ENCODE measurements around the gene FIGLA.

The FIGLA gene

GRCh38 chr2:70771446-70771845 lies 19.0 kb downstream of the FIGLA start:
- Histone ChIP-seq H3K4me1 (ENCODE audit: control insufficient read depth, insufficient read depth, low read length) (peaks cover 12% of the 10 kb centered on the region), H3K4me3 (ENCODE audit: low read depth, low read length) (no peak overlapping the region), H3K27ac (ENCODE audit: low read depth, low read length) (no peak overlapping the region), H3K36me3 (ENCODE audit: control insufficient read depth, insufficient read depth, low read length) (no peaks in the 10 kb centered on the region), H3K9me3 (ENCODE audit: control insufficient read depth, insufficient read depth, low read length) (no peaks in the 10 kb centered on the region), H3K27me3 (ENCODE audit: control insufficient read depth, insufficient read depth, low read length) (peaks cover 6% of the 10 kb centered on the region; the same call in 1 of the 2 replicates), H3K9ac (ENCODE audit: low read depth, low read length) (no peak overlapping the region)

- H3K9me3 ChIP-seq (ENCODE audit: control insufficient read depth, insufficient read depth, low read length), result no peaks in the 10 kb centered on the region
- H3K36me3 ChIP-seq (ENCODE audit: control insufficient read depth, insufficient read depth, low read length), result no peaks in the 10 kb centered on the region
- 0 out of 2 replicates have a peak, but pooled peaks cover 3% of the 10 kb centered on the region for H3K27me3 ChIP-seq (ENCODE audit: control insufficient read depth, insufficient read depth, low read length)
- H3K4me3 ChIP-seq (ENCODE audit: low read depth, low read length), result no peak overlapping the region
- peaks cover 29% of the 10 kb centered on the region for H3K4me1 ChIP-seq (ENCODE audit: control insufficient read depth, insufficient read depth, low read length)
- no peak overlapping the region for H3K9ac ChIP-seq (ENCODE audit: low read depth, low read length)
- no peak overlapping the region for H3K27ac ChIP-seq (ENCODE audit: low read depth, low read length)
Measured at GRCh38 chr2:70769450-70769849, 21.0 kb downstream of the FIGLA start.

- Histone ChIP-seq H3K27ac (ENCODE audit: low read depth, low read length) (peak overlapping the region; percentile 35), H3K27me3 (ENCODE audit: control insufficient read depth, insufficient read depth, low read length) (0 out of 2 replicates have a peak, but pooled peaks cover 3% of the 10 kb centered on the region), H3K9me3 (ENCODE audit: control insufficient read depth, insufficient read depth, low read length) (no peaks in the 10 kb centered on the region), H3K4me3 (ENCODE audit: low read depth, low read length) (peak overlapping the region; percentile 51), H3K9ac (ENCODE audit: low read depth, low read length) (no peak overlapping the region), H3K36me3 (ENCODE audit: control insufficient read depth, insufficient read depth, low read length) (no peaks in the 10 kb centered on the region), H3K4me1 (ENCODE audit: control insufficient read depth, insufficient read depth, low read length) (peaks cover 32% of the 10 kb centered on the region)
Measured at GRCh38 chr2:70768590-70769085, 21.8 kb downstream of the FIGLA start.

GRCh38 chr2:70767699-70768589 lies 22.5 kb downstream of the FIGLA start, which contains the start of gene ADD2:
ADD2 (minus strand) TSS chr2:70768200; CDS start chr2:70706408, 61,792 bp downstream.
- Histone ChIP-seq H3K4me3 (ENCODE audit: low read depth, low read length) (peak within 1 kb of the TSS; percentile 90), H3K4me1 (ENCODE audit: control insufficient read depth, insufficient read depth, low read length) (peaks cover 32% of the 10 kb centered on the region), H3K36me3 (ENCODE audit: control insufficient read depth, insufficient read depth, low read length) (peaks cover 2% of the 10 kb centered on the region; the same call in 1 of the 2 replicates), H3K27me3 (ENCODE audit: control insufficient read depth, insufficient read depth, low read length) (0 out of 2 replicates have a peak, but pooled peaks cover 3% of the 10 kb centered on the region), H3K27ac (ENCODE audit: low read depth, low read length) (peak within 1 kb of the TSS; percentile 93), H3K9ac (ENCODE audit: low read depth, low read length) (peak within 1 kb of the TSS; percentile 89), H3K9me3 (ENCODE audit: control insufficient read depth, insufficient read depth, low read length) (no peaks in the 10 kb centered on the region)

GRCh38 chr2:70767079-70767698 lies 23.3 kb downstream of the FIGLA start:
- Histone ChIP-seq H3K4me1 (ENCODE audit: control insufficient read depth, insufficient read depth, low read length) (peaks cover 32% of the 10 kb centered on the region), H3K9ac (ENCODE audit: low read depth, low read length) (peak overlapping the region; percentile 89), H3K27me3 (ENCODE audit: control insufficient read depth, insufficient read depth, low read length) (0 out of 2 replicates have a peak, but pooled peaks cover 3% of the 10 kb centered on the region), H3K27ac (ENCODE audit: low read depth, low read length) (peak overlapping the region; percentile 93), H3K36me3 (ENCODE audit: control insufficient read depth, insufficient read depth, low read length) (peaks cover 2% of the 10 kb centered on the region; the same call in 1 of the 2 replicates), H3K9me3 (ENCODE audit: control insufficient read depth, insufficient read depth, low read length) (no peaks in the 10 kb centered on the region), H3K4me3 (ENCODE audit: low read depth, low read length) (peak overlapping the region; percentile 90)

GRCh38 chr2:70766357-70767078 lies 23.9 kb downstream of the FIGLA start:
- peaks cover 32% of the 10 kb centered on the region for H3K4me1 ChIP-seq (ENCODE audit: control insufficient read depth, insufficient read depth, low read length)
- H3K36me3 ChIP-seq (ENCODE audit: control insufficient read depth, insufficient read depth, low read length), result peaks cover 2% of the 10 kb centered on the region; the same call in 1 of the 2 replicates
- H3K27me3 ChIP-seq (ENCODE audit: control insufficient read depth, insufficient read depth, low read length), result 0 out of 2 replicates have a peak, but pooled peaks cover 3% of the 10 kb centered on the region
- no peaks in the 10 kb centered on the region for H3K9me3 ChIP-seq (ENCODE audit: control insufficient read depth, insufficient read depth, low read length)
- H3K9ac ChIP-seq (ENCODE audit: low read depth, low read length), result peak overlapping the region; percentile 89
- H3K4me3 ChIP-seq (ENCODE audit: low read depth, low read length), result peak overlapping the region; percentile 90
- peak overlapping the region; percentile 93 for H3K27ac ChIP-seq (ENCODE audit: low read depth, low read length)

- Histone ChIP-seq H3K36me3 (ENCODE audit: control insufficient read depth, insufficient read depth, low read length) (peaks cover 2% of the 10 kb centered on the region; the same call in 1 of the 2 replicates), H3K27me3 (ENCODE audit: control insufficient read depth, insufficient read depth, low read length) (0 out of 2 replicates have a peak, but pooled peaks cover 3% of the 10 kb centered on the region), H3K27ac (ENCODE audit: low read depth, low read length) (no peak overlapping the region), H3K4me1 (ENCODE audit: control insufficient read depth, insufficient read depth, low read length) (peaks cover 32% of the 10 kb centered on the region), H3K9me3 (ENCODE audit: control insufficient read depth, insufficient read depth, low read length) (no peaks in the 10 kb centered on the region), H3K4me3 (ENCODE audit: low read depth, low read length) (peak overlapping the region; percentile 90), H3K9ac (ENCODE audit: low read depth, low read length) (no peak overlapping the region)
Measured at GRCh38 chr2:70765507-70765906, 24.9 kb downstream of the FIGLA start.

GRCh38 chr2:70759446-70759845 lies 31.0 kb downstream of the FIGLA start:
- Histone ChIP-seq H3K9ac (ENCODE audit: low read depth, low read length) (no peak overlapping the region), H3K4me1 (ENCODE audit: control insufficient read depth, insufficient read depth, low read length) (peaks cover 8% of the 10 kb centered on the region; the same call in 1 of the 2 replicates), H3K36me3 (ENCODE audit: control insufficient read depth, insufficient read depth, low read length) (peaks cover 2% of the 10 kb centered on the region; the same call in 1 of the 2 replicates), H3K27ac (ENCODE audit: low read depth, low read length) (no peak overlapping the region), H3K27me3 (ENCODE audit: control insufficient read depth, insufficient read depth, low read length) (no peaks in the 10 kb centered on the region), H3K9me3 (ENCODE audit: control insufficient read depth, insufficient read depth, low read length) (no peaks in the 10 kb centered on the region), H3K4me3 (ENCODE audit: low read depth, low read length) (no peak overlapping the region)

- Histone ChIP-seq H3K27me3 (ENCODE audit: control insufficient read depth, insufficient read depth, low read length) (no peaks in the 10 kb centered on the region), H3K9me3 (ENCODE audit: control insufficient read depth, insufficient read depth, low read length) (no peaks in the 10 kb centered on the region), H3K4me1 (ENCODE audit: control insufficient read depth, insufficient read depth, low read length) (peaks cover 17% of the 10 kb centered on the region), H3K36me3 (ENCODE audit: control insufficient read depth, insufficient read depth, low read length) (no peaks in the 10 kb centered on the region), H3K27ac (ENCODE audit: low read depth, low read length) (no peak overlapping the region), H3K4me3 (ENCODE audit: low read depth, low read length) (no peak overlapping the region), H3K9ac (ENCODE audit: low read depth, low read length) (no peak overlapping the region)
Measured at GRCh38 chr2:70757966-70758365, 32.5 kb downstream of the FIGLA start.

- Histone ChIP-seq H3K27me3 (ENCODE audit: control insufficient read depth, insufficient read depth, low read length) (no peaks in the 10 kb centered on the region), H3K4me3 (ENCODE audit: low read depth, low read length) (no peak overlapping the region), H3K4me1 (ENCODE audit: control insufficient read depth, insufficient read depth, low read length) (peaks cover 17% of the 10 kb centered on the region), H3K9me3 (ENCODE audit: control insufficient read depth, insufficient read depth, low read length) (no peaks in the 10 kb centered on the region), H3K27ac (ENCODE audit: low read depth, low read length) (no peak overlapping the region), H3K36me3 (ENCODE audit: control insufficient read depth, insufficient read depth, low read length) (no peaks in the 10 kb centered on the region), H3K9ac (ENCODE audit: low read depth, low read length) (no peak overlapping the region)
Measured at GRCh38 chr2:70757360-70757759, 33.1 kb downstream of the FIGLA start.

Measured in HUES48 (cell line).